ENCODE data around the gene TPH1. TPM values are rescaled to one million over a fixed set of nuclear protein-coding genes. Genes with fewer than 3 reads are reported as not detected.

Gene TPH1
- total and polyA plus RNA-seq, 4 experiments from 2014 or later = 1.0 to 1.3 TPM; not detected in 2

DNA sequence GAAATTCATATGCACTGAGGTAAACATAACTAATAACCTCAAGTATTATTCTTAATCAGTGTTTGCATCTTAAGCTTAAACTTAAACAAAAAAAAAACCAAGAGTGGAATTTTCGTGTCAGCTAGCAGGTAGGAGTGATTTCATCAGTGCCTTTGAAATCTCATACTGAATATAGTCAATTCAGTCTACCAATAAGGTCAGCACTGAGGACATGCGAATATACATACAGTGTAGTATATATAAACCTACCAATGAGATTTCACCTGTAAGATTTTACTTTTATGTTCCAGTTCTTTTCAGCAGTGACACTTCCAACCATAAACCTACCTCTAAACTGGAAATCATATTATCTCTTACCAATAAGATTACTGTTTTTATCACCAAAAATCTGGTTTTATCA lies 32.8 kb upstream of the TPH1 start:
- H3K4me3 ChIP-seq (ENCODE audit: low read length in 2 of 2) = no peak overlapping the region
- H3K36me3 Mint-ChIP-seq = peaks cover 26 to 30% of the 10 kb centered on the region in 2 donors
- no peak overlapping the region for H3K27ac ChIP-seq (ENCODE audit: low read depth, low read length)
- no peak overlapping the region for H3K27ac Mint-ChIP-seq
- no peak overlapping the region for H3K4me3 Mint-ChIP-seq
- no peak for DNase-seq
- no peaks in the 10 kb centered on the region for H3K27me3 ChIP-seq (ENCODE audit: insufficient read depth, low read length)
- H3K4me1 ChIP-seq (ENCODE audit: insufficient read depth, low read length) = no peaks in the 10 kb centered on the region
- intact Hi-C loops (cut with micrococcal nuclease) = no loop called here
- no peaks in the 10 kb centered on the region for H3K9me3 Mint-ChIP-seq
- no peaks in the 10 kb centered on the region for H3K9me3 ChIP-seq (ENCODE audit: control insufficient read depth in 1 of 2, low read length in 2 of 2)
- POLR2A ChIA-PET (ENCODE audit: partially characterized antibody) = no interaction called here
- H3K27me3 Mint-ChIP-seq = no peaks in the 10 kb centered on the region
- CTCF ChIA-PET (ENCODE audit: partially characterized antibody) = no interaction called here
- H3K36me3 ChIP-seq (ENCODE audit: insufficient read depth, low read length) = peaks cover 4% of the 10 kb centered on the region
- no peaks in the 10 kb centered on the region for H3K4me1 Mint-ChIP-seq

- Histone ChIP-seq H3K9me3 (ENCODE audit: control insufficient read depth in 1 of 2, low read length in 2 of 2) (no peaks in the 10 kb centered on the region), H3K4me1 (ENCODE audit: insufficient read depth, low read length) (no peaks in the 10 kb centered on the region), H3K36me3 (ENCODE audit: insufficient read depth, low read length) (no peaks in the 10 kb centered on the region), H3K27me3 (ENCODE audit: insufficient read depth, low read length) (no peaks in the 10 kb centered on the region), H3K4me3 (ENCODE audit: low read length in 2 of 2) (no peak overlapping the region), H3K27ac (ENCODE audit: low read depth, low read length) (no peak overlapping the region)
- POLR2A ChIA-PET (ENCODE audit: partially characterized antibody) = no interaction called here
- H3K4me3 Mint-ChIP-seq = no peak overlapping the region
- DNase-seq = no peak
- no peaks in the 10 kb centered on the region for H3K27me3 Mint-ChIP-seq
- no peaks in the 10 kb centered on the region for H3K9me3 Mint-ChIP-seq
- no peaks in the 10 kb centered on the region for H3K4me1 Mint-ChIP-seq
- intact Hi-C loops (cut with micrococcal nuclease) = no loop called here
- H3K27ac Mint-ChIP-seq = no peak overlapping the region
- CTCF ChIA-PET (ENCODE audit: partially characterized antibody) = interaction anchor here (1.0 kb wide), 1 partner anchor 94 kb away, joined by 3 read pairs; no protein-coding TSS in a partner anchor
- peaks cover 18% of the 10 kb centered on the region in 2 donors for H3K36me3 Mint-ChIP-seq
These were observed 29.4 kb upstream of the TPH1 start for GRCh38 chr11:18075444-18075843.

DNA sequence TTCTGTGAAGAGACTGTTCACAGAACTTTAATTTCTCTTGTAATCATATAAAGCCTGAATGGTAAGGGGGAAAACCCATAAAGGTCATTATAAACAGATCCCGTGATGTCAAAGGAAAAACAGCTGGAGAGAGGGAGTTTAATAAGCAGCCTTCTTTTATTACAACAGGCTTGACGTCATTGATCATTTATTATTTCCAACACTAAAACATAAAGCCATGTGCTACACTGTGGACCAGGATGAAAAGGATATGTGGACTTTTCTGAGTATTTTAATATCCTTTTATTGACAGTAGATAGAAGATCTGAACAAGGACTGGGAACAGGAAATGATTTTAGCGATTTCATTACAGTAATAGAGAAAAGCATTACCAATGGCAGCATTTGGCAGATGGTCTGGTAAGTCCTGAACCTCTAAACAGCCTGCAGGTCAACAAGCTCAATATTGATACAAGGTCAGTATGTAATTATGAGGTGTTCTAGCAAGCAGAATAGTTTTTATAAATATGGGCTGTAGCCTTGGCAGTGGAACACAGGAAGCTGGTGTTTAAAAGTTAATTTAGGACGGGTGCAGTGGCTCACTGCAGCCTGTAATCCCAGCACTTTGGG lies 25.1 kb upstream of the TPH1 start:
- Histone ChIP-seq H3K27ac (ENCODE audit: low read depth, low read length) (no peak overlapping the region), H3K4me3 (ENCODE audit: low read length in 2 of 2) (no peak overlapping the region), H3K27me3 (ENCODE audit: insufficient read depth, low read length) (no peaks in the 10 kb centered on the region), H3K9me3 (ENCODE audit: control insufficient read depth in 1 of 2, low read length in 2 of 2) (no peaks in the 10 kb centered on the region), H3K4me1 (ENCODE audit: insufficient read depth, low read length) (no peaks in the 10 kb centered on the region), H3K36me3 (ENCODE audit: insufficient read depth, low read length) (no peaks in the 10 kb centered on the region)
- Mint-ChIP-seq H3K9me3 (no peaks in the 10 kb centered on the region), H3K4me1 (no peaks in the 10 kb centered on the region), H3K36me3 (peaks cover 12% of the 10 kb centered on the region in 2 donors), H3K27ac (no peak overlapping the region), H3K4me3 (no peak overlapping the region), H3K27me3 (no peaks in the 10 kb centered on the region)
- ChIA-PET POLR2A (ENCODE audit: partially characterized antibody) (no interaction called here), CTCF (ENCODE audit: partially characterized antibody) (no interaction called here)
- intact Hi-C loops (cut with micrococcal nuclease) = no loop called here
- no peak for DNase-seq

GRCh38 chr11:18067372-18067771 lies 21.3 kb upstream of the TPH1 start:
- ChIA-PET POLR2A (ENCODE audit: partially characterized antibody) (no interaction called here), CTCF (ENCODE audit: partially characterized antibody) (interaction anchor here (0.5 kb wide), 1 partner anchor 10 kb away, joined by 3 read pairs; no protein-coding TSS in a partner anchor)
- H3K9me3 Mint-ChIP-seq = no peaks in the 10 kb centered on the region
- H3K4me3 Mint-ChIP-seq = no peak overlapping the region
- Histone ChIP-seq H3K9me3 (ENCODE audit: control insufficient read depth in 1 of 2, low read length in 2 of 2) (no peaks in the 10 kb centered on the region), H3K4me1 (ENCODE audit: insufficient read depth, low read length) (no peaks in the 10 kb centered on the region), H3K27me3 (ENCODE audit: insufficient read depth, low read length) (no peaks in the 10 kb centered on the region), H3K4me3 (ENCODE audit: low read length in 2 of 2) (no peak overlapping the region), H3K27ac (ENCODE audit: low read depth, low read length) (no peak overlapping the region), H3K36me3 (ENCODE audit: insufficient read depth, low read length) (no peaks in the 10 kb centered on the region)
- H3K4me1 Mint-ChIP-seq = no peaks in the 10 kb centered on the region
- no peak overlapping the region for H3K27ac Mint-ChIP-seq
- no peak for DNase-seq
- no peaks in the 10 kb centered on the region for H3K27me3 Mint-ChIP-seq
- peaks cover 5 to 12% of the 10 kb centered on the region in 2 donors for H3K36me3 Mint-ChIP-seq
- intact Hi-C loops (cut with micrococcal nuclease) = no loop called here

GRCh38 chr11:18066626-18067025 lies 20.6 kb upstream of the TPH1 start:
- no peak overlapping the region for H3K4me3 Mint-ChIP-seq
- H3K27ac Mint-ChIP-seq = no peak overlapping the region
- Histone ChIP-seq H3K4me1 (ENCODE audit: insufficient read depth, low read length) (no peaks in the 10 kb centered on the region), H3K4me3 (ENCODE audit: low read length in 2 of 2) (no peak overlapping the region), H3K36me3 (ENCODE audit: insufficient read depth, low read length) (no peaks in the 10 kb centered on the region), H3K9me3 (ENCODE audit: control insufficient read depth in 1 of 2, low read length in 2 of 2) (no peaks in the 10 kb centered on the region), H3K27me3 (ENCODE audit: insufficient read depth, low read length) (no peaks in the 10 kb centered on the region), H3K27ac (ENCODE audit: low read depth, low read length) (no peak overlapping the region)
- no peaks in the 10 kb centered on the region for H3K27me3 Mint-ChIP-seq
- intact Hi-C loops (cut with micrococcal nuclease) = no loop called here
- POLR2A ChIA-PET (ENCODE audit: partially characterized antibody) = no interaction called here
- no peaks in the 10 kb centered on the region for H3K9me3 Mint-ChIP-seq
- DNase-seq = no peak
- no peaks in the 10 kb centered on the region for H3K4me1 Mint-ChIP-seq
- peaks cover 5 to 12% of the 10 kb centered on the region in 2 donors for H3K36me3 Mint-ChIP-seq
- CTCF ChIA-PET (ENCODE audit: partially characterized antibody) = interaction anchor here (0.5 kb wide), 1 partner anchor 10 kb away, joined by 3 read pairs; no protein-coding TSS in a partner anchor

DNA sequence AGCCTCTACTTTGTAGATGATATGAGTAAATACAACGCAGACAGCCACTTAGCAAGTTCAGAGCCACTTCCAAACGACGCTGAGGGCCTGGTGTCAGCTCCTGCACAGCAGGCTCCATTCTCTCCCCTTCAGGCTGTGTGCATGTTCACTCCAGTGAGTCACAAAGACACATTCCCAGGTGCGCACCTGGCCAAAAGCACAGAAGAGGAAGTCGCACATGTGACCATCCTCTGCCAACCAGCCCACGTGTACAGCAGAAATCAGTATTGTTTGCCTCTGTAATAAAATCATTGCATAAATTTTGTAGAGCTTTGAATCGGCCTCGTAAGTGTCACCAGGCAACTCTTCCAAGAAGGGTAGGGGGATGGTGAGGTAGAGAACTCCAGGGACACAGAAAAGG lies 19.5 kb upstream of the TPH1 start:
- Mint-ChIP-seq H3K4me3 (no peak overlapping the region), H3K4me1 (no peaks in the 10 kb centered on the region), H3K36me3 (peaks cover 5 to 7% of the 10 kb centered on the region in 2 donors), H3K9me3 (no peaks in the 10 kb centered on the region), H3K27me3 (no peaks in the 10 kb centered on the region), H3K27ac (no peak overlapping the region)
- H3K27ac ChIP-seq (ENCODE audit: low read depth, low read length) = no peak overlapping the region
- no peak overlapping the region for H3K4me3 ChIP-seq (ENCODE audit: low read length in 2 of 2)
- intact Hi-C loops (cut with micrococcal nuclease) = no loop called here
- H3K36me3 ChIP-seq (ENCODE audit: insufficient read depth, low read length) = no peaks in the 10 kb centered on the region
- DNase-seq = no peak
- ChIA-PET CTCF (ENCODE audit: partially characterized antibody) (no interaction called here), POLR2A (ENCODE audit: partially characterized antibody) (no interaction called here)
- H3K27me3 ChIP-seq (ENCODE audit: insufficient read depth, low read length) = no peaks in the 10 kb centered on the region
- H3K4me1 ChIP-seq (ENCODE audit: insufficient read depth, low read length) = no peaks in the 10 kb centered on the region
- H3K9me3 ChIP-seq (ENCODE audit: control insufficient read depth in 1 of 2, low read length in 2 of 2) = no peaks in the 10 kb centered on the region

DNA sequence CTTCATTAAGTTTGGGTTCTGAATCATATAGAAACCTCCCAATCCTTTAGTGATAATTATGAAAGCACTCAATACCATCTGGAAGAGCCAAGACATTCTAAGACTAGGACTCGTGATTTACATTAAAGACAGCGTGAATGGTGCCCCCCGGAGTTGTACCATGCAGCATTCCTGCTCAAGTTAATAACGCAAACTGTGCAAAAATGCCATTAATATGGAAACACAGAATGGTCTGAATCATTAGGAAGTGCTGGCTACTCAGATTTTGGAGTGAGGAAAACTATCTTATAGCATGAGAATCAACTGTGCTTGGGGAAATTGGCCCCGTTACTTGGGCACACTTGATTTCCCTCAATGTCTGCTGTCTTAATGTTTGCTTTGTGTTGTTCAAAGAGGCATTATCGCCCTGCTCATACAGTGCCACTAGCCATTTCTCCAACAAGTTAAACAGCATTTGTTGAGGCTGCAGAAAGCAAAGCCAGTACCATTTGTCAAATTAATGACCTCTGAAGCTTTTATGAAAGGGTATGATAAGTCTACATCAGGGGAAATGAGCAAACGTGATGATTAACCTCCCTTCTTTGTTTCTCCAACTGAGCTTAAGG lies 18.5 kb upstream of the TPH1 start:
- H3K36me3 Mint-ChIP-seq = peaks cover 1 to 6% of the 10 kb centered on the region in 2 donors
- Histone ChIP-seq H3K9me3 (ENCODE audit: control insufficient read depth in 1 of 2, low read length in 2 of 2) (no peaks in the 10 kb centered on the region), H3K4me3 (ENCODE audit: low read length in 2 of 2) (no peak overlapping the region), H3K27me3 (ENCODE audit: insufficient read depth, low read length) (no peaks in the 10 kb centered on the region), H3K27ac (ENCODE audit: low read depth, low read length) (no peak overlapping the region), H3K4me1 (ENCODE audit: insufficient read depth, low read length) (no peaks in the 10 kb centered on the region), H3K36me3 (ENCODE audit: insufficient read depth, low read length) (no peaks in the 10 kb centered on the region)
- H3K4me3 Mint-ChIP-seq = no peak overlapping the region
- no peaks in the 10 kb centered on the region for H3K4me1 Mint-ChIP-seq
- intact Hi-C loops (cut with micrococcal nuclease) = no loop called here
- no peak for DNase-seq
- ChIA-PET POLR2A (ENCODE audit: partially characterized antibody) (no interaction called here), CTCF (ENCODE audit: partially characterized antibody) (no interaction called here)
- H3K27me3 Mint-ChIP-seq = no peaks in the 10 kb centered on the region
- no peaks in the 10 kb centered on the region for H3K9me3 Mint-ChIP-seq
- H3K27ac Mint-ChIP-seq = no peak overlapping the region

All from CD4-positive, alpha-beta memory T cell (primary cell).